Transverse colon (tissue), 4 donors: ENCODE measurements around the gene TEX30. TPM values are rescaled to one million over a fixed set of nuclear protein-coding genes. Genes with fewer than 3 reads are reported as not detected.

Experiments
- DNase-seq: peaks from one replicate; pipeline ENCODE4 v3.0.0-alpha.2; 2019
- H3K27ac ChIP-seq, 4 donors: fragments of 200-600 bp; sonication (generic); 2 replicates each; pipeline ENCODE4 v1.5.1; 2016 to 2018; ENCODE audit warnings: inconsistent platforms in 4 of 4
- H3K27me3 ChIP-seq: fragments of 200-600 bp; sonication (generic); 2 replicates; pipeline ENCODE4 v1.5.1; 2017; ENCODE audit warnings: inconsistent platforms
- H3K36me3 ChIP-seq, 4 donors: fragments of 200-600 bp; sonication (generic); 2 replicates each; pipeline ENCODE4 v1.5.1; 2017 to 2019; ENCODE audit warnings: inconsistent platforms in 4 of 4
- H3K4me1 ChIP-seq, 4 donors: fragments of 200-600 bp; sonication (generic); 2 replicates each; pipeline ENCODE4 v1.5.1; 2017 to 2020; ENCODE audit warnings: inconsistent platforms in 4 of 4
- H3K4me3 ChIP-seq, 4 donors: fragments of 200-600 bp; sonication (generic); 1 replicate in 1 of 4; 2 replicates in 3 of 4; pipeline versions ENCODE4 v1.5.1 to v1.6.1; 2017 to 2019; ENCODE audit warnings: inconsistent platforms in 4 of 4
- H3K9me3 ChIP-seq, 2 donors: fragments of 200-600 bp; sonication (generic); 2 replicates each; pipeline ENCODE4 v1.5.1; 2017 to 2019; ENCODE audit warnings: inconsistent platforms in 2 of 2
- CTCF ChIP-seq, 5 experiments: fragments of 200-600 bp in 3 of 5; fragments of 450-650 bp in 2 of 5; sonication (generic) in 3 of 5; IDR thresholded peaks; 1 replicate in 2 of 5; 2 replicates in 3 of 5; pipeline ENCODE4 v1.5.1; 2016 to 2017; ENCODE audit warnings: antibody characterized with exemption in 5 of 5, inconsistent platforms in 3 of 5, mild to moderate bottlenecking in 2 of 5, moderate library complexity in 1 of 5
- EP300 ChIP-seq: sonication (generic); formaldehyde crosslinking; IDR thresholded peaks from one replicate; pipeline ENCODE4 v1.6.1; 2017; ENCODE audit warnings: antibody characterized with exemption, low read depth
- POLR2A ChIP-seq: fragments of 450-650 bp; IDR thresholded peaks from one replicate; pipeline ENCODE4 v1.6.1; 2016; ENCODE audit warnings: antibody characterized with exemption, mild to moderate bottlenecking, moderate library complexity
- POLR2AphosphoS5 ChIP-seq, 3 donors: sonication (generic); formaldehyde crosslinking; IDR thresholded peaks; one replicate each; pipeline ENCODE4 v1.6.1; 2016; ENCODE audit warnings: antibody characterized with exemption in 3 of 3
- WGBS, 2 donors: methylation state at CpG; one replicate each; pipeline ENCODE4 v1.1.5; 2018; ENCODE audit warnings: low coverage in 1 of 2; 5-methylcytosine and 5-hydroxymethylcytosine counted together
- in situ Hi-C, 4 donors: fragments of 200-750 bp; cut with MboI; loops; one replicate each; pipeline versions ENCODE4 v1.15.0 to v1.15.1; 2017; ENCODE audit warnings: low sequenced_read_pairs in 3 of 4, low pct_ligation_motif_present in 1 of 4, low pct_unique_long_range_greater_than_20kb in 1 of 4
- intact Hi-C: fragments of 100-400 bp; cut with DNase I; formaldehyde crosslinking; loops from one replicate; pipeline ENCODE4 v1.15.1; 2023; ENCODE audit warnings: low total_unique reads
- total RNA-seq, 4 donors: library from RNA; depleted of rRNA; stranded (reverse); fragments of >200 nt; gene quantifications; one replicate each; pipeline ENCODE4 v1.1.0, GENCODE V29; 2016

TEX30 gene
- total RNA-seq, 4 donors from 2014 or later, result 5.4 to 6.0 (median 6.0) TPM; not detected in 1

GRCh38 chr13:102751886-102752285 lies 21.7 kb downstream of the TEX30 start:
- intact Hi-C loops (no loop called here), in situ Hi-C loops (no loop called here)
- no peak overlapping the region for H3K27ac ChIP-seq
- peaks cover 0 to 6% of the 10 kb centered on the region in 2 donors for H3K9me3 ChIP-seq
- 88 to 100% methylated on average over 2 to 3 of the region's 3 CpGs for WGBS, 2 donors
- no peaks in the 10 kb centered on the region for H3K27me3 ChIP-seq
- DNase-seq, result no peak
- TF ChIP-seq CTCF (IDR thresholded peaks at IDR 0.05) (no peak), EP300 (no peak), POLR2AphosphoS5 (IDR thresholded peaks at IDR 0.05) (no peak), POLR2A (no peak)
- H3K4me3 ChIP-seq, result no peak overlapping the region
- H3K4me1 ChIP-seq, result no peaks in the 10 kb centered on the region
- H3K36me3 ChIP-seq, result no peaks in the 10 kb centered on the region

GRCh38 chr13:102742506-102742905 lies 31.1 kb downstream of the TEX30 start:
- H3K4me3 ChIP-seq, result no peak overlapping the region
- H3K36me3 ChIP-seq, result no peaks in the 10 kb centered on the region
- peaks cover 24% of the 10 kb centered on the region for H3K27me3 ChIP-seq
- DNase-seq, result no peak
- no peak overlapping the region for H3K27ac ChIP-seq
- intact Hi-C loops (no loop called here), in situ Hi-C loops (no loop called here)
- TF ChIP-seq EP300 (no peak), CTCF (IDR thresholded peaks at IDR 0.05) (no peak), POLR2AphosphoS5 (IDR thresholded peaks at IDR 0.05) (no peak), POLR2A (no peak)
- no peaks in the 10 kb centered on the region for H3K4me1 ChIP-seq
- no peaks in the 10 kb centered on the region for H3K9me3 ChIP-seq

- H3K4me3 ChIP-seq, result no peak overlapping the region
- in situ Hi-C loops, result no loop called here
- no peaks in the 10 kb centered on the region for H3K36me3 ChIP-seq
- H3K27me3 ChIP-seq, result peaks cover 24% of the 10 kb centered on the region
- intact Hi-C loops, result no loop called here
- H3K4me1 ChIP-seq, result no peaks in the 10 kb centered on the region
- no peaks in the 10 kb centered on the region for H3K9me3 ChIP-seq
- TF ChIP-seq CTCF (IDR thresholded peaks at IDR 0.05) (no peak), POLR2A (no peak), POLR2AphosphoS5 (IDR thresholded peaks at IDR 0.05) (no peak)
- no peak overlapping the region for H3K27ac ChIP-seq
- WGBS, 2 donors, result 48 to 50% methylated on average over 1 of the region's 1 CpG
- DNase-seq, result no peak
These were observed 31.5 kb downstream of the TEX30 start for GRCh38 chr13:102742101-102742500.

- 29 to 34% methylated on average over 5 to 8 of the region's 8 CpGs for WGBS, 2 donors
- intact Hi-C loops (no loop called here), in situ Hi-C loops (no loop called here)
- no peak overlapping the region for H3K4me3 ChIP-seq
- H3K9me3 ChIP-seq, result no peaks in the 10 kb centered on the region
- H3K4me1 ChIP-seq, result no peaks in the 10 kb centered on the region
- H3K36me3 ChIP-seq, result no peaks in the 10 kb centered on the region
- peaks cover 4% of the 10 kb centered on the region for H3K27me3 ChIP-seq
- DNase-seq, result no peak
- H3K27ac ChIP-seq, result no peak overlapping the region
- TF ChIP-seq EP300 (no peak), POLR2A (no peak), POLR2AphosphoS5 (IDR thresholded peaks at IDR 0.05) (no peak), CTCF (IDR thresholded peaks at IDR 0.05) (no peak)
These were observed 43.9 kb downstream of the TEX30 start for GRCh38 chr13:102729560-102730270.
